ENCODE results near the gene NCL. TPM values are rescaled to one million over a fixed set of nuclear protein-coding genes. Genes with fewer than 3 reads are reported as not detected.
"Not testable (repeated sequence)": the region's sequence is repeated elsewhere in the genome, so short reads cannot be mapped to it uniquely, and the experiment has no call there.

The NCL gene
- total RNA-seq, 1 experiment from 2014 or later: 118 TPM

GRCh38 chr2:231430437-231430836 is 33.8 kb downstream of the NCL start:
- DNase-seq (ENCODE audit: low read depth): not testable (repeated sequence)

DNA sequence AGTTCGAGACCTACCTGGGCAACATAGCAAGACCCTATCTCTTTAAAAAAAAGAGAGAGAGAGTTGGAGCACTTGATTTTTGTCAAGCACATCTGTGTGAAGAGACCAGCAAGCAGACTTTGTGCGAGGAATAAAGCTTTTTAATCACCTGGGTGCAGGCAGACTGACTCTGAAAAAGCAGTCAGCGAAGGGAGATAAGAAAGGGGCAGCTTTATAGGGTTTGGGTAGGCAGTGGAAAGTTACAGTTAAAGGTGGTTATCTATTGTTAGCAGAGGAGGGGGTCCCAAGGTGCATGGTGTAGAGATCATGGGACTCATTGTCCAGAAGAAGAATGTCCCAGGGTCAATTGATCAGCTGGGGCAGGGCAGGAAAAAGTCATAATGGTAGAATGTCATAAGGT is 34.4 kb downstream of the NCL start:
- DNase-seq (ENCODE audit: low read depth): no peak

- no peak for DNase-seq (ENCODE audit: low read depth)
Measured at GRCh38 chr2:231429152-231429551, 35.1 kb downstream of the NCL start.

GRCh38 chr2:231427116-231427515 is 37.2 kb downstream of the NCL start:
- no peak for DNase-seq (ENCODE audit: low read depth)

DNA sequence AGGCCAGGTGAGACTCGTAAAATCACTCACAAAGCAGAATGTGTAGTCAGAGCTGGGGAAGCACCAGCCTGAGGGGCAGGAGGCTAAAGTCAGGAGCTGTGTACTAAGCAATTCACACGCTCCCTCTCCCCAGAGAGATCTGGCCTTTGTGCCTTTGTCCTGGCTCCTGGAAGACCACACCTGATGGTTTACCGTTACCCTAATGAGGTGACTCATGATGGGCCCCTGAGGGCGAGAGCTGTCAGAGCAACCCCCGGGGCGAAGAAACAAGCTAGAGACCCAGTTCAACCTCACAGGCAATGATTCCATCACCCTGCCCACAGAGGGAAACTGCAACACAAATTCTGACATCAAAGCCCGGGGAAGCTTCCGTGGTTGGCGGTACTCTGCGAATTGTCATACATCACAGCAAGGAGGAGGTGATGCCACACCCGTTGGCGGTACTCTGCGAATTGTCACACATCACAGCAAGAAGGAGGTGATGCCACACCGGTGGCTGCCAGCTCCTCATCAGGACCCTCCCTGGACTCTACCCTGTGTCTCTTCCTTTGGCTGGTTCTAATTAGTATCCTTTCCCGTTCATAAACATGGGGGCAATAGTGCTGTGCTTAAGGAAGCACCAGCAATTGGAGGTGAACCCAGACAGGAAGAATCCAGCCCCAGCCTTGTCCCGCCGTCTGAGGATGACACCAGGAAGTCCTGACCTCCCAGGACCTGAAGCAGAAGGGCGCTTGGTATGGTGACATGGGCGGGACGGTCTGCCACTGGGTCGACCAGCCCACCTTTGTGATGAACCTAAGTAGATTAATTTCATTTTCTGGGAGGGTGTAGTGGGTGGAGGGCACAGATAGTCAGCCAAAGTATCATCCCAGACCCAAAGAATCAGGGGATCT is 38.2 kb downstream of the NCL start:
- DNase-seq (ENCODE audit: low read depth): no peak

GRCh38 chr2:231425291-231425810 is 38.9 kb downstream of the NCL start:
- DNase-seq (ENCODE audit: low read depth): peak; percentile 39

GRCh38 chr2:231423176-231423575 is 41.1 kb downstream of the NCL start:
- no peak for DNase-seq (ENCODE audit: low read depth)

GRCh38 chr2:231422056-231422455 is 42.2 kb downstream of the NCL start:
- DNase-seq (ENCODE audit: low read depth): no peak

DNA sequence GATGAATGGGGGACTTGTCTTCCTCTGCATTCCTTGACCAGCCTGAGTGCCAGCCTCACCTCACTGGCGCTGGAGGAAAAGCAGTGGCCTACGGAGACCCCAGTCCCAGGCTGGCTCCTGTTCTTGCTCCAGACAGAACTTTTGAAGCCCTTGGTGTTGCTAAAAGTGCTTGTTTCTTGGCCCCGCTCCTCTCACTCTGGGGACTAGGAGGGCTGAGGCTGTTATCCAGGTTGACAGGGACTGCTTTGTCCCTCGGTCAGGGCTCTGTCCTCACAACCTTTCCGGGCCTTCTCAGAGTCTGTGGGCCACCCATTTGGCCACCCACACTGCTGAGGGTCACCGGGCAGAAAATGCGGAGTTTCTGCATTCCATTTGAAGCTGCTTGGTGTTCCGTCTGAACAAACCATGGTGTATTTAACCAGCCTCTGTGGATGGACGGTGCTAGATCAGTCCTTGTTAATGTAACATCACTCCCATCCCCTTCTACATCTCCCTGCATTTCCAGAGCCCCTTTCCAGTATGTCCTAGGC is 43.2 kb downstream of the NCL start:
- no peak for DNase-seq (ENCODE audit: low read depth)

DNA sequence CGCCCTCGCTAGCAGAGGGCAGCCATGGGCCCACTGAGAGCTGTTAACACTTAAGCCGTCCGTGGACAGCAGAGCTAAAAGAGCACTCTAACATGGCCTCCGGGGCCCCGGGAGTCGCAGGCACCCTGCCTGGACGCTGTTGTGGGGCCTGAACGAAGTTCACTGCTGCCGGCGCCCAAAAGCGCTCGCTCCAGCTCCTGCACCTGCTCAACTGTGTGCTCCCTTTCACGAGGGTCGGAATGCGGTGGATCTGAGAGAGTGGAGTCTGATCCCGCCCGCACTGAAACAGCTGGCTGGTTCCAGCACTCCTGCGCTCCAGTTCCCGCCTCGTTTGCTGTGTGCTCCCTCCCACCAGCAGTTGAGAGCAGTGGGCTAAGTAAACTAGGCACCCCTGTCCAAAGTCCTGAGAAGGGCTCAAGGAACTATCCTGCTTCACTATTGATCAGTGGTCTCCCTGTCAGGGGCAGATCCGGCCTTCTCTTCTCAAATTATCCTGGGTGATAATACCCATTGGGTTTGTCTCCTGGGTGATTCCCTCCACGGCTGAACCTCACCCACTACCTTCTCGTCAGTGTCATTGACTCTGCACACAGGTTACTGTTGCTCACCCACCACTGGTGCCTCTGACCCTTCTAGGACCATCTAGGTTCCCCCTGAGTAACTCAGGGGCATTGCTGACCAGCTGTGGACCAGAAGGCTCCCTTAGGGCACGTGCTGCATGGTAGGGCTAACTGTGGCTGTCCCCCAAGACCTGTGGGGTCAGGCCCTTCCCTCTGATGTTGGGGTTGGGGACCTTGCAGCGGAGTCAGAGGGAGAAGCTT is 45.3 kb downstream of the NCL start:
- no peak for DNase-seq (ENCODE audit: low read depth)

- no peak for DNase-seq (ENCODE audit: low read depth)
Measured at GRCh38 chr2:231415029-231415428, 49.3 kb downstream of the NCL start.

- no peak for DNase-seq (ENCODE audit: low read depth)
Measured at GRCh38 chr2:231413921-231414476, 50.3 kb downstream of the NCL start.

GRCh38 chr2:231413456-231413855 is 50.8 kb downstream of the NCL start:
- no peak for DNase-seq (ENCODE audit: low read depth)

- no peak for DNase-seq (ENCODE audit: low read depth)
Measured at GRCh38 chr2:231412618-231412963, 51.7 kb downstream of the NCL start.

DNA sequence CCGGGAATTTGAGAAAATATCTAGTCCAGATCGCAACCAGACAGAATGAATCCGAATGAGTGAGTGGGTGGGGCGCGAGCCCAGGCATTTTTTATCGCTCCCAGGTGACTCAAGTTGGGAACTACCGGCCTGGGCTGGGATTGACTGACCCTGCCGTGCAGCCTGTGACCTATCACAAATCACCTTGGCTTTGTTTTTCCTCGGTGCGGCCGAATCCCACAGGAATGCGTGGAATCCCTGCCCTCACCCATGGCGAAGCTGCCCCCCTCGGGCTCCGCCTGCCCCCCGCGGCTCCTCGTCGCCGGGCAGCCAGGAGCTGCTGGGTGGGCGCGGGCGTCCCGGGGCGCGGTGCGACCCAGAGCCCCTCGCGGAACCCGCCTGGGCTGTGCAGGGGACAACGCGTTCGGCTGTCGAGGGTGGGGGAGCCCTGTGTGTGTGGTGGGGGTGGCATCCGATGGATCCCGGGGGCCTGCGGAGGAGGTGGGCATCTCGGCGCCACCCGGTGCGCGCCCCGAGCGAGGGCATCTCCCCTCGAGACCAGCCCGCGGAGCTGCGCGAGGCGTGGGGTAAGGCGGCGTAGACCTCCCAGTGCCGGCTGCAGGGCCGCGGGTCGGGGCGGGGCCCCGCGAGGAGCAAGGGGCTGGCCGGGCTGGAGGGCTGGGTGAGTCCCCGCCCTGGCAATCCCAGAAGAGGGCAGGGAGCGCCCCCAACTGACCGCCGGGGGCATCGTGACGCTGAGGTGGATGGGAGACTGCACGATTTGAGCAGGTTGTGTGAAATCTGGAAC is 52.3 kb downstream of the NCL start:
- peak; percentile 85 for DNase-seq (ENCODE audit: low read depth)

DNA sequence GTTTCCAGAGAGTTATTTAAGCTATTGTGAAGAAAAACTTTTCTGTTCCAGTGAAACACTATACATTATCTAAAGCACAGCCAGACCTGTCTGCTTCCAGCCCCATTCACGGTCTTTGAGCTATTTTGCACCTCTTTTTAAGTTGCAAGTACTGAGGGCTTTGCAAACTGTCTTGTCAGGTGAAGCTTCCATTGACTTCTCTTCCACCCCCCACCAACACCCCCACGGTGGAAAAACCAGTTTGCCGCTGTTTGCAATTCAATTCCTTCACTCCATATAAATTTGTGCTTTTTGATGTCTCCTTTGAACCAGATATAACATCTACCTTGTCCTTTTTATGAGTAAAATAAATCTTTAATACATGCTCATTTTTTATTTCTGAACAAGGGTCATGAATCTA is 53.0 kb downstream of the NCL start:
- DNase-seq (ENCODE audit: low read depth): no peak

- no peak for DNase-seq (ENCODE audit: low read depth)
Measured at GRCh38 chr2:231410293-231411004, 53.8 kb downstream of the NCL start.

DNA sequence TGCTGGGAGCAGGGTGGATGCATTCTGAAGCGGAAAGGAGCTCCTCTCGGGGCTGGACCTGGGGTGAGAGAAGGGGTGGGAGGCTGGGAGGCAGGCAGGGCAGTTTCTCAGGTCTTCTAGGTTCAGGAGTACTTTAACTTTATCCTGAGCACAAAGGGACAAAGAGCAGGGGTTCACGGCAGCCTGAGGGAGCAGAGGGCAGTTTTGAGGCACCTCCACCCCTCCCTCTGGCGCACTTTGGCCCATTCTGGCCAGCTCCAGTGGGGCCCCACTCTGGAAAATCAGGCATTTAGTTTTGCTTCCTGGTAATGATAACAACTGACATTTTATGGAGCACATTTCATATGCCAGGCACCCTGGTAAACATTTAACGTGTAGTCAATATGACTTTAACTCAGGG is 54.5 kb downstream of the NCL start:
- DNase-seq (ENCODE audit: low read depth): no peak

GRCh38 chr2:231408304-231408703 is 56.0 kb downstream of the NCL start:
- not testable (repeated sequence) for DNase-seq (ENCODE audit: low read depth)

- not testable (repeated sequence) for DNase-seq (ENCODE audit: low read depth)
Measured at GRCh38 chr2:231407686-231408085, 56.6 kb downstream of the NCL start.
